SK-N-SH (cell line): ENCODE data around the gene DYNLL1.

Experiments used
- CTCF ChIP-seq: fragments of 200-600 bp; sonication (generic); IDR thresholded peaks from 2 replicates; pipeline ENCODE4 v1.6.1; 2017; ENCODE audit warnings: antibody characterized with exemption, mild to moderate bottlenecking, moderate library complexity
- EZH2phosphoT487 ChIP-seq: fragments of 200-600 bp; sonication (generic); IDR thresholded peaks from 2 replicates; pipeline ENCODE4 v1.6.1; 2017; ENCODE audit warnings: low read depth, mixed run types, mild to moderate bottlenecking, antibody characterized with exemption, moderate library complexity, borderline replicate concordance
- MXI1 ChIP-seq: IDR thresholded peaks from 2 replicates; pipeline ENCODE4 v1.6.1; 2012; ENCODE audit warnings: mild to moderate bottlenecking, low read depth, low read length, improper control_type of control experiment
- NFIC ChIP-seq: IDR thresholded peaks from 2 replicates; pipeline ENCODE4 v1.4.0; 2012; ENCODE audit warnings: borderline replicate concordance
- POLR2AphosphoS5 ChIP-seq: IDR thresholded peaks from 2 replicates; pipeline ENCODE4 v1.6.1; 2012; ENCODE audit warnings: low read depth, low read length
- USF2 ChIP-seq: fragments of 150-350 bp; IDR thresholded peaks from 2 replicates; pipeline ENCODE4 v1.6.1; 2017; ENCODE audit warnings: antibody characterized with exemption, low read length, low read depth, borderline replicate concordance
- YY1 ChIP-seq: IDR thresholded peaks from 2 replicates; pipeline ENCODE4 v1.4.0; 2012; ENCODE audit warnings: low read depth, mild to moderate bottlenecking
- ZBTB33 ChIP-seq: IDR thresholded peaks from 2 replicates; pipeline ENCODE4 v1.4.0; 2012; ENCODE audit warnings: low read depth, borderline replicate concordance

GRCh38 chr12:120457133-120457532, 38.8 kb upstream of the DYNLL1 start:
- TF ChIP-seq CTCF (peak; percentile 47), ZBTB33 (no peak), EZH2phosphoT487 (no peak), POLR2AphosphoS5 (no peak), MXI1 (no peak), USF2 (no peak), NFIC (no peak), YY1 (no peak)
